HepG2 (cell line): ENCODE measurements around the gene ZFPL1. TPM values are rescaled to one million over a fixed set of nuclear protein-coding genes. Genes with fewer than 3 reads are reported as not detected.

ENCODE experiments used
- ATAC-seq: fragments of 200-7000 bp; cut with Tn5 transposase; 3 replicates; pipeline ENCODE4 v1.9.1; 2020; ENCODE audit warnings: mild to moderate bottlenecking, moderate library complexity
- BruUV-seq: library from RNA; stranded (reverse); fragments of 400-500 nt; replicated peaks from 2 replicates; lab custom pipeline; 2021; lab: Mats Ljungman, UMichigan
- CTCF ChIA-PET: fragments of 300-600 bp; formaldehyde crosslinking; extraction: SDS; loops from one replicate; lab custom pipeline; 2021; ENCODE audit warnings: low total read pairs, inconsistent platforms, low intra/inter-chr PET ratio; lab: Yijun Ruan, JAX
- POLR2A ChIA-PET: fragments of 350-600 bp; sonication (Branson Sonifier 250); formaldehyde crosslinking; loops from one replicate; lab custom pipeline; 2020; ENCODE audit warnings: antibody characterized with exemption, inconsistent platforms; lab: Yijun Ruan, JAX
- DNase-seq: peaks from one replicate; pipeline ENCODE4 v3.0.0-alpha.2; 2015; ENCODE audit warnings: low spot score
- FAIRE-seq: peaks from 3 replicates; lab custom pipeline; 2011; peaks lifted over from hg19 to GRCh38; lab: Jason Lieb, UNC
- H2AFZ ChIP-seq: one replicate; pipeline ENCODE4 v1.6.1; 2011; ENCODE audit warnings: low read length, inconsistent platforms
- H3K27ac ChIP-seq: fragments of 300-600 bp; 3 replicates; pipeline ENCODE4 v1.8.0; 2011; ENCODE audit warnings: mixed run types, mild to moderate bottlenecking, mixed read lengths, low read length, inconsistent platforms; ENCODE audit not compliant: insufficient read depth; ENCODE audit errors: extremely low read length
- H3K27me3 ChIP-seq, 2 experiments: fragments of 200-600 bp in 1 of 2; 2 replicates in 1 of 2; 3 replicates in 1 of 2; pipeline versions ENCODE4 v1.6.0 to v1.8.0; 2011; ENCODE audit warnings: low read length in 2 of 2, mild to moderate bottlenecking in 2 of 2, moderate library complexity in 2 of 2, inconsistent platforms in 1 of 2; ENCODE audit not compliant: insufficient read depth in 2 of 2, control insufficient read depth in 1 of 2
- H3K36me3 ChIP-seq, 2 experiments: fragments of 200-600 bp in 1 of 2; replicated peaks in 1 of 2; 2 replicates in 1 of 2; 3 replicates in 1 of 2; pipeline versions ENCODE4 v1.5.1 to v1.8.0; 2011; ENCODE audit warnings: low read length in 2 of 2, inconsistent platforms in 1 of 2; ENCODE audit not compliant: insufficient read depth in 2 of 2, control insufficient read depth in 1 of 2
- H3K4me1 ChIP-seq: 2 replicates; pipeline ENCODE4 v1.5.1; 2012; ENCODE audit warnings: low read length, inconsistent platforms; ENCODE audit not compliant: insufficient read depth
- H3K4me2 ChIP-seq: 2 replicates; pipeline ENCODE4 v1.6.0; 2011; ENCODE audit warnings: low read depth, low read length, inconsistent platforms
- H3K4me3 ChIP-seq, 3 experiments: fragments of 200-600 bp in 1 of 3; sonication (generic), shearing (Covaris generic) in 1 of 3; replicated peaks in 1 of 3; 2 replicates each; pipeline ENCODE4 v1.5.1; 2011 to 2016; ENCODE audit warnings: low read length in 3 of 3, inconsistent platforms in 2 of 3, low read depth in 2 of 3, mild to moderate bottlenecking in 2 of 3, control low read depth in 1 of 3, mixed read lengths in 1 of 3; ENCODE audit not compliant: insufficient read depth in 1 of 3
- H3K79me2 ChIP-seq: one replicate; pipeline ENCODE4 v1.6.1; 2011; ENCODE audit warnings: low read length, inconsistent platforms; ENCODE audit not compliant: insufficient read depth
- H3K9ac ChIP-seq: 2 replicates; pipeline ENCODE4 v1.6.0; 2011; ENCODE audit warnings: mild to moderate bottlenecking, low read depth, low read length, inconsistent platforms; ENCODE audit not compliant: insufficient read depth
- H3K9me3 ChIP-seq: 2 replicates; pipeline ENCODE4 v1.5.1; 2012; ENCODE audit warnings: mild to moderate bottlenecking, low read length
- H4K20me1 ChIP-seq: 2 replicates; pipeline ENCODE4 v1.6.0; 2011; ENCODE audit warnings: inconsistent platforms, mild to moderate bottlenecking, low read length, moderate library complexity; ENCODE audit not compliant: insufficient read depth
- AGO1 ChIP-seq: fragments of 200-400 bp; formaldehyde crosslinking; IDR thresholded peaks from 2 replicates; pipeline ENCODE4 v1.6.1; 2017; ENCODE audit warnings: mild to moderate bottlenecking, low read depth, low read length, moderate library complexity; ENCODE audit not compliant: poor library complexity, severe bottlenecking
- ATRX ChIP-seq: sonication (generic); formaldehyde crosslinking; IDR thresholded peaks from 2 replicates; pipeline ENCODE4 v1.4.0; 2020; ENCODE audit warnings: missing genetic modification reagents, borderline replicate concordance
- DDIT3 ChIP-seq: sonication (generic); formaldehyde crosslinking; IDR thresholded peaks from 2 replicates; pipeline ENCODE4 v1.4.0; 2020; ENCODE audit warnings: mild to moderate bottlenecking, missing genetic modification reagents
- DMAP1 ChIP-seq: IDR thresholded peaks from 2 replicates; pipeline ENCODE4 v1.6.1; 2016
- FIP1L1 ChIP-seq: fragments of 200-400 bp; formaldehyde crosslinking; IDR thresholded peaks from 2 replicates; pipeline ENCODE4 v1.6.1; 2018; ENCODE audit warnings: low read depth, mild to moderate bottlenecking, low read length, moderate library complexity, borderline replicate concordance; ENCODE audit not compliant: insufficient read depth
- HMG20A ChIP-seq: IDR thresholded peaks from 2 replicates; pipeline ENCODE4 v1.6.1; 2016; ENCODE audit warnings: borderline replicate concordance
- PAF1 ChIP-seq: IDR thresholded peaks from 2 replicates; pipeline ENCODE4 v1.6.1; 2016; ENCODE audit warnings: missing genetic modification reagents, missing compliant biosample characterization
- POGZ ChIP-seq: sonication (generic); formaldehyde crosslinking; IDR thresholded peaks from 2 replicates; pipeline ENCODE4 v1.4.0; 2020; ENCODE audit warnings: mild to moderate bottlenecking, missing genetic modification reagents
- POLR2AphosphoS5 ChIP-seq: IDR thresholded peaks from 2 replicates; pipeline ENCODE4 v1.6.1; 2012; ENCODE audit warnings: low read depth, low read length
- RELA ChIP-seq: sonication (generic); formaldehyde crosslinking; IDR thresholded peaks from 2 replicates; pipeline ENCODE4 v1.4.0; 2020; ENCODE audit warnings: missing genetic modification reagents
- TFE3 ChIP-seq: IDR thresholded peaks from 2 replicates; pipeline ENCODE4 v1.6.1; 2016
- ZFP41 ChIP-seq: sonication (generic); formaldehyde crosslinking; IDR thresholded peaks from 2 replicates; pipeline ENCODE4 v1.4.0; 2020; ENCODE audit warnings: mild to moderate bottlenecking, missing genetic modification reagents, borderline replicate concordance
- ZNF138 ChIP-seq: sonication (generic); formaldehyde crosslinking; IDR thresholded peaks from 2 replicates; pipeline ENCODE4 v1.5.0; 2020; ENCODE audit warnings: mild to moderate bottlenecking, low read depth, missing genetic modification reagents
- ZNF24 ChIP-seq: fragments of 450-650 bp; IDR thresholded peaks from 2 replicates; pipeline ENCODE4 v1.6.1; 2017; ENCODE audit warnings: antibody characterized with exemption, mild to moderate bottlenecking
- ZNF468 ChIP-seq: sonication (generic); formaldehyde crosslinking; IDR thresholded peaks from 2 replicates; pipeline ENCODE4 v1.8.0; 2022; ENCODE audit warnings: mild to moderate bottlenecking, moderate library complexity, missing genetic modification reagents
- ZNF891 ChIP-seq: sonication (generic); formaldehyde crosslinking; IDR thresholded peaks from 2 replicates; pipeline ENCODE4 v1.5.0; 2020; ENCODE audit warnings: mild to moderate bottlenecking, missing genetic modification reagents
- WGBS: methylation state at CpG from one replicate; pipeline ENCODE4 v1.1.6; 2017; ENCODE audit warnings: low lambda C conversion rate; 5-methylcytosine and 5-hydroxymethylcytosine counted together
- in situ Hi-C: cut with HindIII; loops from 2 replicates; pipeline ENCODE4 v1.10.0; 2017; ENCODE audit warnings: low pct_unique_long_range_greater_than_20kb; ENCODE audit not compliant: extremely low pct_ligation_motif_present
- intact Hi-C: fragments of 100-400 bp; cut with micrococcal nuclease; formaldehyde crosslinking; loops from one replicate; pipeline ENCODE4 v1.10.0; 2022; ENCODE audit not compliant: unreplicated experiment
- polyA plus RNA-seq, 8 experiments: library from polyadenylated mRNA; depleted of rRNA in 3 of 8; stranded (reverse) in 7 of 8; unstranded in 1 of 8; fragments of >200 nt; fragmentation: Illumina TruSeq in 4 of 8; extraction: Trizol in 4 of 8; gene quantifications; 2 replicates each; pipeline versions ENCODE4 v1.2.1 to v1.2.3, GENCODE V29; 2011 to 2016; ENCODE audit warnings: low read depth in 4 of 8, missing spikeins in 1 of 8, mixed read lengths in 1 of 8; ENCODE audit not compliant: insufficient read depth in 1 of 8
- total RNA-seq, 5 experiments: library from RNA; depleted of rRNA; stranded (reverse); fragments of >200 nt; fragmentation: Illumina TruSeq; extraction: Trizol; gene quantifications; 2 replicates each; pipeline ENCODE4 v1.2.3, GENCODE V29; 2016; ENCODE audit warnings: low read depth in 1 of 5
- TF ChIP-seq, protein P1 (sequence below): sonication (generic); formaldehyde crosslinking; IDR thresholded peaks from 2 replicates; pipeline ENCODE4 v1.4.0; 2020; ENCODE audit warnings: missing genetic modification reagents
- TF ChIP-seq, protein P2 (sequence below): sonication (generic); formaldehyde crosslinking; IDR thresholded peaks from 2 replicates; pipeline ENCODE4 v1.5.0; 2020; ENCODE audit warnings: missing genetic modification reagents

Gene ZFPL1
- total and polyA plus RNA-seq, 2 of the 13 experiments (the other 11 are each of a cell fraction or from before 2014, with no cell fraction given), result 32.2 to 56.0 TPM

DNA sequence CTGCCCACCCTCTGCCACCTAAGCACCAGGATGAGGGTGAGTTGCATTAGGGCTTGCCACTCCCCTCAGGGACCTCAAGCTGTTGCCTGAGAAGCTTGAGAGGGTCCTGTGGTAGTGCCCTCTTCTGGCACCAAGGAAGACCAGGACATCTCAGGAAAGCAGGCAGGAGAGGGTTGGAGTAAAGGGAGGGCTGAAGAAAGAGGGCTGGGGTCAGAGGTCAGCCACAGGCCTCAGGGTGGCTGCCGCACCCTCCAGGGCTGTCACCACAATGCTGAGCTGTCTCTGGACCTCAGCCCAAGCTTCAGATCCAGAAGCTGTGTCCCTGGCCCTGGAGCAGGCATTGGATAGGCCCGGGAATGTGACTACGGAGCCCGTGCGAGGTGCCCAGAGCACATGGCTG is 39.0 kb upstream of the ZFPL1 start:
- DNase-seq, result no peak
- Histone ChIP-seq H3K4me3 (no peak overlapping the region), H3K27ac (no peak overlapping the region), H3K27me3 (no peaks in the 10 kb centered on the region), H3K4me1 (peaks cover 20% of the 10 kb centered on the region), H3K4me2 (no peak overlapping the region), H2AFZ (no peak overlapping the region), H4K20me1 (no peaks in the 10 kb centered on the region), H3K79me2 (peaks cover 10% of the 10 kb centered on the region), H3K9ac (no peak overlapping the region), H3K36me3 (peaks cover 3 to 18% of the 10 kb centered on the region in 2 experiments; a peak in 3 of 5 replicates), H3K9me3 (no peaks in the 10 kb centered on the region)
- POLR2A ChIA-PET, result interaction anchor here (0.6 to 1.0 kb wide), 2 partner anchors 27 to 31 kb away, joined by 3 read pairs; partner anchors contain the start of gene ARL2
- no peak for FAIRE-seq
- CTCF ChIA-PET, result no interaction called here
- no TSS peak for BruUV-seq
- ATAC-seq, result no peak
- in situ Hi-C loops, result no loop called here
- intact Hi-C loops, result no loop called here
- 100% methylated on average over 1 of the region's 5 CpGs for WGBS
- TF ChIP-seq POGZ (CRISPR knock-in tag) (no peak), ZNF24 (no peak), ZNF891 (CRISPR knock-in tag) (no peak), POLR2AphosphoS5 (no peak), AGO1 (no peak), ZNF138 (CRISPR knock-in tag) (no peak), PAF1 (CRISPR knock-in tag) (no peak), HMG20A (CRISPR knock-in tag) (no peak), DMAP1 (CRISPR knock-in tag) (no peak), DDIT3 (CRISPR knock-in tag) (no peak), FIP1L1 (no peak), ZNF468 (no peak), RELA (no peak), ATRX (no peak), ZFP41 (CRISPR knock-in tag) (no peak), TFE3 (CRISPR knock-in tag) (no peak)
- TF ChIP-seq, protein P1, sequence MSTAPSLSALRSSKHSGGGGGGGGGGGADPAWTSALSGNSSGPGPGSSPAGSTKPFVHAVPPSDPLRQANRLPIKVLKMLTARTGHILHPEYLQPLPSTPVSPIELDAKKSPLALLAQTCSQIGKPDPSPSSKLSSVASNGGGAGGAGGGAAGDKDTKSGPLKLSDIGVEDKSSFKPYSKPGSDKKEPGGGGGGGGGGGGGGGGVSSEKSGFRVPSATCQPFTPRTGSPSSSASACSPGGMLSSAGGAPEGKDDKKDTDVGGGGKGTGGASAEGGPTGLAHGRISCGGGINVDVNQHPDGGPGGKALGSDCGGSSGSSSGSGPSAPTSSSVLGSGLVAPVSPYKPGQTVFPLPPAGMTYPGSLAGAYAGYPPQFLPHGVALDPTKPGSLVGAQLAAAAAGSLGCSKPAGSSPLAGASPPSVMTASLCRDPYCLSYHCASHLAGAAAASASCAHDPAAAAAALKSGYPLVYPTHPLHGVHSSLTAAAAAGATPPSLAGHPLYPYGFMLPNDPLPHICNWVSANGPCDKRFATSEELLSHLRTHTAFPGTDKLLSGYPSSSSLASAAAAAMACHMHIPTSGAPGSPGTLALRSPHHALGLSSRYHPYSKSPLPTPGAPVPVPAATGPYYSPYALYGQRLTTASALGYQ (CRISPR knock-in tag), result no peak
- TF ChIP-seq, protein P2, sequence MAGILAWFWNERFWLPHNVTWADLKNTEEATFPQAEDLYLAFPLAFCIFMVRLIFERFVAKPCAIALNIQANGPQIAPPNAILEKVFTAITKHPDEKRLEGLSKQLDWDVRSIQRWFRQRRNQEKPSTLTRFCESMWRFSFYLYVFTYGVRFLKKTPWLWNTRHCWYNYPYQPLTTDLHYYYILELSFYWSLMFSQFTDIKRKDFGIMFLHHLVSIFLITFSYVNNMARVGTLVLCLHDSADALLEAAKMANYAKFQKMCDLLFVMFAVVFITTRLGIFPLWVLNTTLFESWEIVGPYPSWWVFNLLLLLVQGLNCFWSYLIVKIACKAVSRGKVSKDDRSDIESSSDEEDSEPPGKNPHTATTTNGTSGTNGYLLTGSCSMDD (CRISPR knock-in tag), result no peak
